Neural cell (in vitro differentiated cells): ENCODE measurements around the gene LHFPL5. TPM values are rescaled to one million over a fixed set of nuclear protein-coding genes. Genes with fewer than 3 reads are reported as not detected.
A peak's percentile ranks its signal among the peaks of the same experiment; 100 is the strongest.

ENCODE experiments used
- H2AFZ ChIP-seq: fragments of 200-600, 300-800 bp; sonication (generic), shearing (Covaris generic); 2 replicates; pipeline ENCODE4 v1.6.0; 2014; ENCODE audit warnings: low read depth, mild to moderate bottlenecking, antibody characterized with exemption, low read length, moderate library complexity
- H3F3A ChIP-seq: fragments of 200-600 bp; shearing (Covaris generic); 2 replicates; pipeline ENCODE4 v1.6.1; 2016; ENCODE audit warnings: mild to moderate bottlenecking, moderate library complexity, mixed read lengths, antibody characterized with exemption, low read length; ENCODE audit not compliant: insufficient read depth, poor library complexity, severe bottlenecking
- H3K27ac ChIP-seq: fragments of 200-600, 300-800 bp; sonication (generic), shearing (Covaris generic); 2 replicates; pipeline ENCODE4 v1.5.1; 2014; ENCODE audit warnings: mild to moderate bottlenecking, low read length, moderate library complexity
- H3K27me3 ChIP-seq: fragments of 300-800, 200-600 bp; sonication (generic), shearing (Covaris generic); 2 replicates; pipeline ENCODE4 v1.6.0; 2014; ENCODE audit warnings: mild to moderate bottlenecking, low read depth, low read length, moderate library complexity; ENCODE audit not compliant: insufficient read depth
- H3K36me3 ChIP-seq: fragments of 300-800, 200-600 bp; sonication (generic), shearing (Covaris generic); 2 replicates; pipeline ENCODE4 v1.5.1; 2014; ENCODE audit warnings: mild to moderate bottlenecking, antibody characterized with exemption, low read length, moderate library complexity; ENCODE audit not compliant: insufficient read depth
- H3K4me2 ChIP-seq: fragments of 300-800, 200-600 bp; sonication (generic), shearing (Covaris generic); 2 replicates; pipeline ENCODE4 v1.6.0; 2014; ENCODE audit warnings: mild to moderate bottlenecking, low read length
- H3K4me3 ChIP-seq: fragments of 300-800, 200-600 bp; sonication (generic), shearing (Covaris generic); 2 replicates; pipeline ENCODE4 v1.5.1; 2014; ENCODE audit warnings: mild to moderate bottlenecking, low read length, moderate library complexity
- H3K79me2 ChIP-seq: fragments of 200-600 bp; shearing (Covaris generic); replicated peaks from 2 replicates; pipeline ENCODE4 v1.6.0; 2014; ENCODE audit warnings: mild to moderate bottlenecking, low read length, moderate library complexity; ENCODE audit not compliant: insufficient read depth
- H3K9ac ChIP-seq: fragments of 300-800, 200-600 bp; sonication (generic), shearing (Covaris generic); 2 replicates; pipeline ENCODE4 v1.6.1; 2016; ENCODE audit warnings: mild to moderate bottlenecking, low read length, mixed read lengths
- H3K9me2 ChIP-seq: fragments of 200-600 bp; shearing (Covaris generic); 2 replicates; pipeline ENCODE4 v1.6.1; 2016; ENCODE audit warnings: mild to moderate bottlenecking, low read length, mixed read lengths; ENCODE audit not compliant: insufficient read depth
- H3K9me3 ChIP-seq: fragments of 200-600, 300-800 bp; sonication (generic), shearing (Covaris generic); 2 replicates; pipeline ENCODE4 v1.6.1; 2016; ENCODE audit warnings: mild to moderate bottlenecking, mixed run types, low read length, moderate library complexity, mixed read lengths
- H4K20me1 ChIP-seq: fragments of 200-600 bp; shearing (Covaris generic); 2 replicates; pipeline ENCODE4 v1.6.1; 2016; ENCODE audit warnings: mild to moderate bottlenecking, mixed run types; ENCODE audit not compliant: insufficient read depth
- EP300 ChIP-seq: fragments of 450-650 bp; conservative IDR thresholded peaks from 2 replicates; pipeline ENCODE4 v1.6.1; 2014; ENCODE audit warnings: antibody characterized with exemption, mild to moderate bottlenecking, moderate library complexity; ENCODE audit not compliant: poor library complexity, severe bottlenecking
- EZH2 ChIP-seq: fragments of 200-600, 300-800 bp; shearing (Covaris generic), sonication (generic); IDR thresholded peaks from 2 replicates; pipeline ENCODE4 v1.6.1; 2014; ENCODE audit warnings: antibody characterized with exemption, low read length, borderline replicate concordance, mild to moderate bottlenecking; ENCODE audit not compliant: insufficient read depth, poor library complexity, severe bottlenecking
- MXI1 ChIP-seq: fragments of 450-650 bp; conservative IDR thresholded peaks from 2 replicates; pipeline ENCODE4 v1.6.1; 2014; ENCODE audit warnings: antibody characterized with exemption, mild to moderate bottlenecking; ENCODE audit not compliant: poor library complexity, severe bottlenecking
- POLR2AphosphoS5 ChIP-seq: IDR thresholded peaks from 2 replicates; pipeline ENCODE4 v1.6.1; 2012
- RAD21 ChIP-seq: fragments of 450-650 bp; conservative IDR thresholded peaks from 2 replicates; pipeline ENCODE4 v1.6.1; 2014; ENCODE audit warnings: antibody characterized with exemption, mild to moderate bottlenecking, moderate library complexity
- REST ChIP-seq: IDR thresholded peaks from 2 replicates; pipeline ENCODE4 v1.6.1; 2012; ENCODE audit warnings: borderline replicate concordance
- SMC3 ChIP-seq: fragments of 450-650 bp; conservative IDR thresholded peaks from 2 replicates; pipeline ENCODE4 v1.6.1; 2014; ENCODE audit warnings: antibody characterized with exemption, mild to moderate bottlenecking, moderate library complexity; ENCODE audit not compliant: poor library complexity
- TAF1 ChIP-seq: IDR thresholded peaks from 2 replicates; pipeline ENCODE4 v1.6.1; 2012; ENCODE audit warnings: low read depth
- polyA plus RNA-seq: library from polyadenylated mRNA; depleted of rRNA; stranded (reverse); fragments of >200 nt; gene quantifications from 2 replicates; pipeline ENCODE4 v1.2.3, GENCODE V29; 2014
- TF ChIP-seq, protein P1 (sequence below): fragments of 450-650 bp; IDR thresholded peaks from 2 replicates; pipeline ENCODE4 v1.5.1; 2014; ENCODE audit warnings: antibody characterized with exemption, mild to moderate bottlenecking, moderate library complexity; ENCODE audit not compliant: poor library complexity, severe bottlenecking

LHFPL5 gene
- polyA plus RNA-seq, 1 donor from 2014 or later: 0.17 TPM

DNA sequence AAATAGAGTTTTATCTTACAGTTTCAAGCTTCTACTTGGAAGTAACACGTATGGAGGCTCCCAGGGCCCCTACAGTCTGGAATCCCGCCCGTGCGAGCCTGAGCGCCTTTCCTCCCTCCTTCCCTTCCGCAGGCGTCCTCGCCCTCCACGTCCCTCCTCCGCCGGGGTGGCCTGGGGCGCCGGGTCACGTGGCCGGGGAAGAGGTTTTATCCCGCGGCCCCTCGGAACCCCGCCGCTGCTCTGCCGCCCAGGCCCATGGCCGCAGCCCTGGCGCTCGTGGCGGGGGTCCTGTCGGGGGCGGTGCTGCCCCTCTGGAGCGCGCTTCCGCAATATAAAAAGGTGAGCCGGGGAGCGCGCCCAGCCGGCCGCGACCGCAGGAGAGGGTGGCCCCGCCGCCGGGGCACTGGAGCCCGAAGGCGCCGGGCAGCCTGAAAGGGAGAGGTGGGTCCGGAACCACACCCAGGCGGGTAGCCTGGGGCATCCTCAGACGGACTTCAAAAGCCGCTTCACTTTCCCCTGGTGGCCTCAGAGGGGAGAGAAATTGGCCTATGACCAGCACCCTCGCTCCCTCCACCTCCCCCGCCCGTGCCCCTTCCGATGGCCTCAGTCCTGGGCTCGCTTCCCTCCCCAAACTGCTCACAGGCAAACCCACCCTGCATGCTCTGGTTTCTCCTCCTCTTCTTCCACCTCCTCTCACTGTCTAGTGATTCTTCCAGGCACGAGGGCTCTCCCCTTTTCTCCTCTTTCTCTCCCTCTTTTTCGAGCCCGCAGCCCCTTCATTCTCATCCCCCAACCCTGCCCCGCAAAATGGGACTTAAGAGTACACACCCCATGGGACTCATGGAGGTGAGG is 28.6 kb upstream of the LHFPL5 start, which contains the start of gene CLPSL2:
TSS of gene CLPSL2 (plus strand) at position 235 of the 852 bp plus-strand sequence. CDS start at position 256, 21 bp downstream.
- Histone ChIP-seq H3K4me2 (no peak within 1 kb of the TSS), H4K20me1 (no peaks in the 10 kb centered on the region), H3K27me3 (peaks cover 17% of the 10 kb centered on the region), H3K27ac (no peak within 1 kb of the TSS), H3K9me3 (no peaks in the 10 kb centered on the region), H3K9me2 (no peaks in the 10 kb centered on the region), H3F3A (no peaks in the 10 kb centered on the region), H3K36me3 (no peaks in the 10 kb centered on the region), H3K4me3 (peak within 1 kb of the TSS; percentile 65), H3K9ac (peak within 1 kb of the TSS; percentile 26), H3K79me2 (no peaks in the 10 kb centered on the region), H2AFZ (no peak within 1 kb of the TSS)
- TF ChIP-seq MXI1: no peak
- TF ChIP-seq EZH2: no peak
- no peak for TF ChIP-seq RAD21
- TF ChIP-seq, protein P1, sequence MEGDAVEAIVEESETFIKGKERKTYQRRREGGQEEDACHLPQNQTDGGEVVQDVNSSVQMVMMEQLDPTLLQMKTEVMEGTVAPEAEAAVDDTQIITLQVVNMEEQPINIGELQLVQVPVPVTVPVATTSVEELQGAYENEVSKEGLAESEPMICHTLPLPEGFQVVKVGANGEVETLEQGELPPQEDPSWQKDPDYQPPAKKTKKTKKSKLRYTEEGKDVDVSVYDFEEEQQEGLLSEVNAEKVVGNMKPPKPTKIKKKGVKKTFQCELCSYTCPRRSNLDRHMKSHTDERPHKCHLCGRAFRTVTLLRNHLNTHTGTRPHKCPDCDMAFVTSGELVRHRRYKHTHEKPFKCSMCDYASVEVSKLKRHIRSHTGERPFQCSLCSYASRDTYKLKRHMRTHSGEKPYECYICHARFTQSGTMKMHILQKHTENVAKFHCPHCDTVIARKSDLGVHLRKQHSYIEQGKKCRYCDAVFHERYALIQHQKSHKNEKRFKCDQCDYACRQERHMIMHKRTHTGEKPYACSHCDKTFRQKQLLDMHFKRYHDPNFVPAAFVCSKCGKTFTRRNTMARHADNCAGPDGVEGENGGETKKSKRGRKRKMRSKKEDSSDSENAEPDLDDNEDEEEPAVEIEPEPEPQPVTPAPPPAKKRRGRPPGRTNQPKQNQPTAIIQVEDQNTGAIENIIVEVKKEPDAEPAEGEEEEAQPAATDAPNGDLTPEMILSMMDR: no peak
- no peak for TF ChIP-seq TAF1

DNA sequence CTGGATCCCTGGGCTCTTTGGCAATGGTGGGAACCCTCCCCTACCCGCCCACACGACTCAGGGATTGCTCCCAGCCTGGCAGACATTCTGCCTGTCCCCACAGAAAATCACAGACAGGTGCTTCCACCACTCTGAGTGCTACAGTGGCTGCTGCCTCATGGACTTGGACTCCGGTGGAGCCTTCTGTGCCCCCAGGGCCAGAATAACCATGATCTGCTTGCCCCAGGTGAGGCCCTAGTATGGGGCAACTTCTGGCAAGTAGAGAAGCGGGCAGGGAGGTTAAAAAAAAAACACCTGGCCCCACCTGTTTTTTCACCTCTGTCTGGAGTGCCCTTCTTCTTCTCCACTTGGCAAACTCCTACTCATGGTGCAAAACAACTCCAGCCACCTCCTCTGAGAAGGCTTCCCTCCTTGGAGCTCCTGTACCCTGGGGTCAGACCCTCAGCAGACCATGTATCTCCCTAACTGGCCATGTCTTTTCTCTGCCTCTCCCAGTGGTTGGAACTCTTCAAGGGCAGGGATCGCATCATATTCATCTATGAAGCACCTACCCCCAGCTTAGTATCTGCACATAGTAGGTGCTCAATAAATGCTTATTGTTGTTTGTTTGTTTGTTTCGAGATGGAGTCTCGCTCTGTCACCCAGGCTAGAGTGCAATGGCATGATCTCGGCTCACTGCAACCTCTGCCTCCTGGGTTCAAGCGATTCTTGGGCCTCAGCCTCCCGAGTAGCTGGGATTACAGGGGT is 27.6 kb upstream of the LHFPL5 start:
- H3K9me2 ChIP-seq: no peaks in the 10 kb centered on the region
- H3K36me3 ChIP-seq: no peaks in the 10 kb centered on the region
- H3K4me2 ChIP-seq: no peak overlapping the region
- H4K20me1 ChIP-seq: no peaks in the 10 kb centered on the region
- H3K27me3 ChIP-seq: peaks cover 17% of the 10 kb centered on the region
- no peaks in the 10 kb centered on the region for H3K79me2 ChIP-seq
- H3K27ac ChIP-seq: no peak overlapping the region
- H3F3A ChIP-seq: no peaks in the 10 kb centered on the region
- H3K9me3 ChIP-seq: no peaks in the 10 kb centered on the region
- H3K9ac ChIP-seq: no peak overlapping the region
- TF ChIP-seq, protein P1: no peak
- TF ChIP-seq POLR2AphosphoS5 (no peak), MXI1 (no peak), EP300 (no peak), TAF1 (no peak), SMC3 (no peak), RAD21 (no peak), REST (no peak), EZH2 (no peak)
- no peak overlapping the region for H3K4me3 ChIP-seq
- no peak overlapping the region for H2AFZ ChIP-seq
